Measurements from ENCODE around the gene CARS1. TPM values are rescaled to one million over a fixed set of nuclear protein-coding genes. Genes with fewer than 3 reads are reported as not detected.

The CARS1 gene
- total and polyA plus RNA-seq, 2 of the 4 experiments (the other 2 are of a cell fraction): 72.7 to 78.3 TPM

GRCh38 chr11:3040881-3041280, 16.3 kb downstream of the CARS1 start:
- H3K27ac ChIP-seq (ENCODE audit: insufficient read depth, low read length): no peak overlapping the region
- no peak overlapping the region for H2BK15ac ChIP-seq (ENCODE audit: low read depth, low read length)
- H2AK5ac ChIP-seq (ENCODE audit: low read depth, low read length): no peak overlapping the region
- no peak overlapping the region for H2BK5ac ChIP-seq (ENCODE audit: low read depth, low read length, poor library complexity, severe bottlenecking)
- H3K4ac ChIP-seq (ENCODE audit: low read depth, low read length): no peak overlapping the region
- H3K4me1 ChIP-seq (ENCODE audit: control insufficient read depth, insufficient read depth, low read length): peaks cover 4% of the 10 kb centered on the region; the same call in 1 of the 2 replicates
- no peak overlapping the region for H2AK9ac ChIP-seq (replicated peaks; ENCODE audit: low read depth, low read length, poor library complexity)
- BruUV-seq (replicated peaks): no TSS peak
- peaks cover 16% of the 10 kb centered on the region for H3K9me1 ChIP-seq (ENCODE audit: insufficient read depth, low read length)
- H4K20me1 ChIP-seq (ENCODE audit: insufficient read depth, low read length): peaks cover 94% of the 10 kb centered on the region
- no peak overlapping the region for H3K18ac ChIP-seq (ENCODE audit: low read depth, low read length)
- H4K8ac ChIP-seq (ENCODE audit: low read depth in 2 of 2, low read length in 2 of 2): no peak overlapping the region
- no peak overlapping the region for H2BK20ac ChIP-seq (ENCODE audit: low read depth, low read length)
- dilution Hi-C loops (cut with HindIII; ENCODE audit: low sequenced_read_pairs, unreplicated experiment): no loop called here
- no CpG with 5 or more reads among the region's 9 CpGs for WGBS, 2 experiments (ENCODE audit: extremely low coverage in 2 of 2, insufficient read length in 1 of 2)
- peaks cover 35 to 88% of the 10 kb centered on the region in 2 experiments for H3K79me1 ChIP-seq (ENCODE audit: low read depth in 1 of 2, low read length in 2 of 2)
- no peak overlapping the region for H4K5ac ChIP-seq (ENCODE audit: low read depth, low read length)
- no peak for DNase-seq
- TF ChIP-seq USF2 (IDR thresholded peaks at IDR 0.05; ENCODE audit: low read depth, low read length) (no peak), RCOR1 (IDR thresholded peaks at IDR 0.05; ENCODE audit: insufficient replicate concordance, low read length) (no peak), POLR2A (IDR thresholded peaks at IDR 0.05; ENCODE audit: low read depth, low read length) (no peak), MAFK (IDR thresholded peaks at IDR 0.05; ENCODE audit: low read depth, low read length) (no peak), RFX5 (IDR thresholded peaks at IDR 0.05; ENCODE audit: low read depth, low read length) (no peak), NFE2L2 (IDR thresholded peaks at IDR 0.05; ENCODE audit: low read depth, low read length) (no peak), RAD21 (IDR thresholded peaks at IDR 0.05; ENCODE audit: low read length) (no peak), MAZ (IDR thresholded peaks at IDR 0.05; ENCODE audit: borderline replicate concordance, low read depth, low read length) (no peak), CTCF (conservative IDR thresholded peaks at IDR 0.05; ENCODE audit: low read depth, low read length) (no peak), CEBPB (IDR thresholded peaks at IDR 0.05; ENCODE audit: low read depth, low read length) (no peak), SMC3 (IDR thresholded peaks at IDR 0.05; ENCODE audit: low read depth, low read length) (no peak), MXI1 (IDR thresholded peaks at IDR 0.05; ENCODE audit: borderline replicate concordance, low read depth, low read length) (no peak), FOS (IDR thresholded peaks at IDR 0.05; ENCODE audit: low read depth, low read length) (no peak), BHLHE40 (IDR thresholded peaks at IDR 0.05; ENCODE audit: low read depth, low read length) (no peak), ELK1 (IDR thresholded peaks at IDR 0.05; ENCODE audit: borderline replicate concordance, low read depth, low read length) (no peak), CHD1 (IDR thresholded peaks at IDR 0.05; ENCODE audit: low read depth, low read length) (no peak)
- no peak for ATAC-seq (ENCODE audit: low read depth)
- peaks cover 63% of the 10 kb centered on the region for H3K36me3 ChIP-seq (ENCODE audit: control insufficient read depth, insufficient read depth, low read length)
- H3K27me3 ChIP-seq (ENCODE audit: control insufficient read depth, insufficient read depth, low read length): no peaks in the 10 kb centered on the region
- no peak overlapping the region for H4K91ac ChIP-seq (ENCODE audit: insufficient read depth, low read depth, low read length)
- POLR2A ChIA-PET (ENCODE audit: unreplicated experiment): no interaction called here
- H3K9ac ChIP-seq (ENCODE audit: low read depth, low read length): no peak overlapping the region
- no peak overlapping the region for H2BK120ac ChIP-seq (ENCODE audit: low read depth, low read length)
- no peak overlapping the region for H3K4me2 ChIP-seq (ENCODE audit: low read depth, low read length)
- no peak overlapping the region for H3K56ac ChIP-seq (ENCODE audit: extremely low read depth, insufficient read depth, low read length)
- no peak overlapping the region for H2AFZ ChIP-seq (replicated peaks; ENCODE audit: low read length, poor library complexity)
- no peaks in the 10 kb centered on the region for H3K9me3 ChIP-seq (ENCODE audit: control insufficient read depth, insufficient read depth, low read length)
- H3K14ac ChIP-seq (replicated peaks; ENCODE audit: low read depth, low read length): no peak overlapping the region
- no peak overlapping the region for H3K23ac ChIP-seq (ENCODE audit: low read depth, low read length)
- intact Hi-C loops (cut with micrococcal nuclease): no loop called here
- in situ Hi-C loops (cut with MboI; ENCODE audit: low sequenced_read_pairs): loop anchor here (5.0 kb wide), 1 partner anchor 51 kb away; no protein-coding TSS in a partner anchor
- H3K4me3 ChIP-seq (ENCODE audit: insufficient read depth, low read depth, low read length): no peak overlapping the region
- CTCF ChIA-PET: no interaction called here

All from IMR-90 (cell line).